Stimulated activated CD8-positive, alpha-beta memory T cell treated with anti-CD3 and anti-CD28 coated beads, Interleukin-7, amount 100 ng/mL, for 1 hour (primary cell): ENCODE results near the gene KIF4B.
"Not testable (repeated sequence)": the region's sequence is repeated elsewhere in the genome, so short reads cannot be mapped to it uniquely, and the experiment has no call there.

Experiments
- DNase-seq, 2 donors: peaks; one replicate each; pipeline ENCODE4 v3.0.0-alpha.2; 2020; ENCODE audit warnings: low read depth in 2 of 2

The KIF4B gene

GRCh38 chr5:155004138-155004744, 9.3 kb upstream of the KIF4B start:
- no peak for DNase-seq

GRCh38 chr5:155006265-155006664, 7.3 kb upstream of the KIF4B start:
- not testable (repeated sequence) for DNase-seq

- no peak for DNase-seq
Measured at GRCh38 chr5:155008669-155009068, 4.9 kb upstream of the KIF4B start.

GRCh38 chr5:155010881-155011280, 2.7 kb upstream of the KIF4B start:
- DNase-seq: no peak

- no peak for DNase-seq
Measured at GRCh38 chr5:155015239-155015638, 1.7 kb downstream of the KIF4B start.

- no peak for DNase-seq
Measured at GRCh38 chr5:155017610-155018009, 4.1 kb downstream of the KIF4B start.

- DNase-seq: no peak
Measured at GRCh38 chr5:155019601-155020226, 6.2 kb downstream of the KIF4B start.

- DNase-seq: no peak
Measured at GRCh38 chr5:155021842-155022241, 8.3 kb downstream of the KIF4B start.

- no peak for DNase-seq
Measured at GRCh38 chr5:155023320-155023719, 9.8 kb downstream of the KIF4B start.

GRCh38 chr5:155024015-155024414, 10.5 kb downstream of the KIF4B start:
- no peak for DNase-seq

- no peak for DNase-seq
Measured at GRCh38 chr5:155025895-155026294, 12.3 kb downstream of the KIF4B start.

GRCh38 chr5:155027993-155028629, 14.6 kb downstream of the KIF4B start:
- DNase-seq: no peak

GRCh38 chr5:155029240-155029639, 15.7 kb downstream of the KIF4B start:
- DNase-seq: no peak

- not testable (repeated sequence) for DNase-seq
Measured at GRCh38 chr5:155034145-155034744, 20.7 kb downstream of the KIF4B start.

- not testable (repeated sequence) for DNase-seq
Measured at GRCh38 chr5:155035087-155035486, 21.5 kb downstream of the KIF4B start.

- no peak for DNase-seq
Measured at GRCh38 chr5:155040984-155041653, 27.6 kb downstream of the KIF4B start.

- no peak for DNase-seq
Measured at GRCh38 chr5:155044591-155044990, 31.0 kb downstream of the KIF4B start.

GRCh38 chr5:155046591-155046990, 33.0 kb downstream of the KIF4B start:
- no peak for DNase-seq

- DNase-seq: no peak
Measured at GRCh38 chr5:155047818-155048217, 34.3 kb downstream of the KIF4B start.

GRCh38 chr5:155049569-155050383, 36.2 kb downstream of the KIF4B start:
- no peak for DNase-seq

GRCh38 chr5:155050384-155051019, 36.9 kb downstream of the KIF4B start:
- no peak for DNase-seq
